Mononuclear cell (primary cell): ENCODE results near the gene F2. TPM values are rescaled to one million over a fixed set of nuclear protein-coding genes. Genes with fewer than 3 reads are reported as not detected.
"Not testable (repeated sequence)": the region's sequence is repeated elsewhere in the genome, so short reads cannot be mapped to it uniquely, and the experiment has no call there.

Experiments used
- H3K27me3 ChIP-seq: 2 replicates; pipeline ENCODE4 v1.6.0; 2011; ENCODE audit warnings: low read length, control low read depth; ENCODE audit not compliant: insufficient read depth
- H3K4me1 ChIP-seq: 2 replicates; pipeline ENCODE4 v1.5.1; 2011; ENCODE audit warnings: mild to moderate bottlenecking, low read length, control low read depth; ENCODE audit not compliant: insufficient read depth
- H3K4me3 ChIP-seq: 2 replicates; pipeline ENCODE4 v1.5.1; 2011; ENCODE audit warnings: mild to moderate bottlenecking, low read length, moderate library complexity
- H3K9me3 ChIP-seq: 2 replicates; pipeline ENCODE4 v1.5.1; 2011; ENCODE audit warnings: low read depth, mild to moderate bottlenecking, control low read depth, low read length
- total RNA-seq: library from RNA; depleted of rRNA; stranded (reverse); fragments of >200 nt; gene quantifications from one replicate; pipeline ENCODE4 v1.2.3, GENCODE V29; 2012

The F2 gene
- total RNA-seq = not detected

- Histone ChIP-seq H3K4me3 (no peak within 1 kb of the TSS), H3K4me1 (no peaks in the 10 kb centered on the region), H3K27me3 (no peaks in the 10 kb centered on the region), H3K9me3 (no peaks in the 10 kb centered on the region)
Observed at GRCh38 chr11:46719048-46719542, at the start of gene F2. TSS of gene F2 (plus strand) at chr11:46719213. CDS start at chr11:46719236, 23 bp downstream.

DNA sequence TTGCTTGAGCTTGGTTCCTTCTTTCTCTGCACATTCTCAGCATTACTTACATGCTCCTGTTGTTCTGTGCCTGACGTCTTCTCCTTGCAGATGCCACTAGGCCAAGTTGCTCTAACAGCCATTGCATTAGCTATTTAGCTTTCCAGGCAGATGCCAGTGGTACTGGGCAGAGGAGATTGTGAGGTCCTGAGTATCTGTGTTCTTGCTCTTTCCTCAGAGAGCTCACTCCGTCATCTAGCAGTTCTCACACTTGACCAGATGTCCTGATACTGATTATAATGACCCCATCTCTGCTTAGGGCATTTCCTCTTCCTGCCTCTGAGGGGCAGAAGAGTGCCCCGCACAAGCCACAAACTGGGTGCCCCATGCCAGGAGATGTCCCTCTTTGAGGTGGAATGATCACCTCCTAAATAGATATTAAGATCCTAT lies 49.3 kb upstream of the F2 start:
- Histone ChIP-seq H3K9me3 (no peaks in the 10 kb centered on the region), H3K4me3 (no peak overlapping the region), H3K27me3 (no peaks in the 10 kb centered on the region), H3K4me1 (peaks cover 57% of the 10 kb centered on the region)

DNA sequence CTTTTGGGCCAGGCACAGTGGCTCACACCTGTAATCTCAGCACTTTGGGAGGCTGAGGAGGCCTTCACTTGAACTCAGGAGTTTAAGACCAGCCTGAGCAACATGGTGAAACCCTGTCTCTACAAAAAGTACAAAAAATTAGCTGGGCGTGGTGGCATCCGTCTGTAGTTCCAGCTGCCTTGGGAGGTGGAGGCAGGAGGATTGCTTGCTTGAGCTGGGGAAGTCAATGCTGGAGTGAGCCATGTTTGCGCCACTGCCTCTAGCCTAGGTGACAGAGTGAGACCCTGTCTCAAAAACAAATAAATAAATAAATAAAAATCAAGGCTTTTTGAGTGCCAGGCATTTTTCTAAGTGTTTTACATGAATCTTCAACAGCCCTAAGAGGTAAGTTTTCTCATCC lies 48.5 kb upstream of the F2 start:
- H3K4me3 ChIP-seq, H3K9me3 ChIP-seq, H3K27me3 ChIP-seq: not testable (repeated sequence)
- H3K4me1 ChIP-seq = peaks cover 65% of the 10 kb centered on the region

- Histone ChIP-seq H3K27me3 (no peaks in the 10 kb centered on the region), H3K4me1 (peaks cover 80% of the 10 kb centered on the region), H3K9me3 (no peaks in the 10 kb centered on the region), H3K4me3 (no peak overlapping the region)
Observed at GRCh38 chr11:46671958-46672315, 47.1 kb upstream of the F2 start.

GRCh38 chr11:46672381-46672839 lies 46.6 kb upstream of the F2 start:
- Histone ChIP-seq H3K9me3 (no peaks in the 10 kb centered on the region), H3K4me3 (no peak overlapping the region), H3K4me1 (peaks cover 84% of the 10 kb centered on the region), H3K27me3 (no peaks in the 10 kb centered on the region)

DNA sequence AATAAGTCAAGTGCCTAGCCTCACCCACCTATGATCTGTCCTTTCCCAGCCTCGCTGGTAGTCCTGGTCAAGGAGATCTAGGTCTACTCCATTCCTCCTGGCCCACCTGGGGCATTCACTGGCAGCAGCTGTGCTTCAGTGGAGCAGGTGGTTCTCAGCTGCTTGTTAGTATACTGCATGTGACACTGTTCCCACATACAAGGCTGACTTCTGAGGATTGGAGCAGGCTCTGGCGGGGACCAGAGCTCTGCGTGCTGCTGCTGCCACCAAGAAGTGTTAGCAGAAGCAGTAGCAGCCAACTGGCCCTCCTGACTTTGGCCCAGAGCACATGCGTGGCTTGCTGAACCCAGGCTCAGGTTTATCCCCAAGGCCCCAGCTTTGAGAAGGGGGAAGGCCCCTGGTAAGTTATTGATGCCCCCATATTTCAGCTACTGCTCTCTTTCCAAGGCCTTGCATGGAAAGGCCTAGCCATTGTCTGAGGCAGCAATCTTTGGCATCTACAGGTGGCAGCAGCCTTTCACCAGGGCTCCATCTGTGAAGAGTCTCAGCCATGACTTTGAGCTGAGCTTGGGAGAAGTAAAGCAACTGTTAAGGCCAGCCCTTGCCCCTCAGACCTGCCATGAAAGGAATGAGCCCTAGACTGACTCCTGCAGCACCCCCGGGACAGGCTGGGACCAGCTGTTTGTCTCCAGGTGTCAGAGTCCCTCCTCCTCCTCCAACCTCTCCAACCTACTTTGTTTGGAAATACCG lies 45.1 kb upstream of the F2 start:
- Histone ChIP-seq H3K27me3 (no peaks in the 10 kb centered on the region), H3K9me3 (no peaks in the 10 kb centered on the region), H3K4me3 (no peak overlapping the region), H3K4me1 (peaks cover 94% of the 10 kb centered on the region)

GRCh38 chr11:46674463-46675287 lies 44.3 kb upstream of the F2 start:
- no peaks in the 10 kb centered on the region for H3K9me3 ChIP-seq
- no peaks in the 10 kb centered on the region for H3K27me3 ChIP-seq
- H3K4me1 ChIP-seq = peaks cover 87% of the 10 kb centered on the region
- no peak overlapping the region for H3K4me3 ChIP-seq

GRCh38 chr11:46675288-46675851 lies 43.6 kb upstream of the F2 start:
- Histone ChIP-seq H3K4me1 (peaks cover 80% of the 10 kb centered on the region), H3K4me3 (no peak overlapping the region)

DNA sequence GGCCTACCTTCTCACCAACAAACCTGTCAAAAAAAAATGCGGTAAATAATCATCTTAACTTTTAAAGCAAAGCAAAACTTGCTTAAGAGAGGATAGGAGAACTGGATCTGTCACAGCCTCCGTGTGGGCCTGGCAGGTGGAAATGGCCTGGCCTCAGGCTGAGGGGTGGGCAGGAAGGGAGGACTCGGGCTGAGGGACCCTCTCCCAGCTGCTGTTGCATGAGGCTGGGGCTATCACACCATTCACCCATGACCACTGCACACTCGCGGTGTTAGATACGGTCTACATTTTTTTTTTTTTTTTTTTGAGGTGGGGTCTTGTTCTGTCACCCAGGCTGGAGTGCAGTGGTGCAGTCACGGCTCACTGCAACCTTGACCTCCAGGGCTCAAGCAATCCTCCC lies 43.1 kb upstream of the F2 start:
- H3K9me3 ChIP-seq = no peaks in the 10 kb centered on the region
- no peaks in the 10 kb centered on the region for H3K27me3 ChIP-seq
- peaks cover 75% of the 10 kb centered on the region for H3K4me1 ChIP-seq
- H3K4me3 ChIP-seq = no peak overlapping the region

More at GRCh38 chr11:46675288-46675851, 43.6 kb upstream of the F2 start:
- no peaks in the 10 kb centered on the region for H3K27me3 ChIP-seq
- H3K9me3 ChIP-seq = no peaks in the 10 kb centered on the region

- Histone ChIP-seq H3K4me1 (peaks cover 68% of the 10 kb centered on the region), H3K4me3 (no peak overlapping the region), H3K9me3 (no peaks in the 10 kb centered on the region), H3K27me3 (no peaks in the 10 kb centered on the region)
Observed at GRCh38 chr11:46676436-46677158, 42.4 kb upstream of the F2 start.

- Histone ChIP-seq H3K9me3 (no peaks in the 10 kb centered on the region), H3K27me3 (no peaks in the 10 kb centered on the region), H3K4me1 (peaks cover 62% of the 10 kb centered on the region), H3K4me3 (no peak overlapping the region)
Observed at GRCh38 chr11:46677169-46677568, 41.8 kb upstream of the F2 start.

DNA sequence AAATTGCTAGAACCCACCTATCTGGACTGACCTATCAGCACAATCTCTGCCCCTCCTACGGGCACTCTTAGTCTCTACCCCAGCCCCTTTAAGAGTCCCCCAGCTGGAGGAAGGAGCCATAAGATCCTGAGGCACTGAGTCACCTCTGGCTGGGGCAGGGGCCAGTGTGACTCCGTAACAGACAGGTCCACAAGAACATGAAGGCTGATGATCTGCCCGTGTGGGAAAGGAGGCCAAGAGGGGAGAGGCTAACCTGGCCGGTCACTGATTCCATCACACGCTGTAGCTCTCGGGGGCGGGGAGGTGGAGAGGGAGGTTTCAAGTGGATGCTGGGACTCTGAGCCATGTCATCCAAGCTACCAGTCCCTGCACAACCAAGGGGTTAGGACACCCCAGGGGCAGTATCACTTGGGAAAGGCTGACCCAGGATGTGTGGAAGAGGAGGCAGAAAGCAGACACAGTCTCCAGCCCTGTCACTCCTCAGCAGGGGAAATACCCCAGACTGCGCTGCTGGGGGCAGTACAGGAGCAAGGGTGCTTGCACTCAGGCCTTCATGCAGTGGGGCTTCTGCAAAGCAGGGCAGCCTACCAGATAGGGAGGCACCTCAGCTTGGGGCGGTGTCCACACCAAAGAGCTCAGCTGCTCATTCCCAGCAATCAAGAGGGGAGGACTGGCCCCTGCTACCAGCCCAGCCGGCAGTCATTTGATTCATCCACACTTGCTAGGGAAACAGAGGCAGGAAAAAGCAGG lies 40.8 kb upstream of the F2 start:
- Histone ChIP-seq H3K4me1 (peaks cover 53% of the 10 kb centered on the region), H3K9me3 (no peaks in the 10 kb centered on the region), H3K4me3 (no peak overlapping the region), H3K27me3 (no peaks in the 10 kb centered on the region)

DNA sequence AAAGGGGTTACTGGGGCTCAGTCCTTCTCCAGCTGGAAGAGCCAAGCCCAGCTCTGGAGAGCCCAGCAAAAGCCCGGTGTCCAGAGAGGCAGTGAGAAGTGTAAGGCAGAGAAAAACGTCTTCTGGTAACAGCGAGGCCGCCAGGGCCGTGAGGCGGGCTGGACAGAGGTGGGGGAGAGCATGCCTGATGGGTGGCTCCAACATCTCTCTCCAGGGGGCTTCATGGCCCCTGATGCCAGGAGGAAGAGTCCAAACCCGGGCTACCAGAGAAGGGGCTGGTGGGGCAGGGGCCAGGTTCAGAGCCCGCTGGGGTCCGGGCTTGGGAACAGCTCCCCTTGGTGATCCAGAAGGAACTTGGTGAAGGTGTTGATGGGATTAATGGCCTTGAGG lies 40.3 kb upstream of the F2 start:
- no peaks in the 10 kb centered on the region for H3K27me3 ChIP-seq
- peaks cover 47% of the 10 kb centered on the region for H3K4me1 ChIP-seq
- no peaks in the 10 kb centered on the region for H3K9me3 ChIP-seq
- no peak overlapping the region for H3K4me3 ChIP-seq
